Activated CD8-positive, alpha-beta memory T cell treated with anti-CD3 and anti-CD28 coated beads, Interleukin-2, amount 10 ng/mL, durations not matched to agents 7 days and 5 days (primary cell): ENCODE data around the gene DCX. TPM values are rescaled to one million over a fixed set of nuclear protein-coding genes. Genes with fewer than 3 reads are reported as not detected.

Source experiments
- ATAC-seq: fragments of 150-1000 bp; cut with Tn5 transposase; one replicate; pipeline ENCODE4 v1.10.0; 2021; ENCODE audit warnings: moderate library complexity
- CTCF ChIA-PET: fragments of 350-600 bp; sonication (Branson Sonifier 250); formaldehyde crosslinking; loops from one replicate; lab custom pipeline; 2021; ENCODE audit warnings: antibody characterized with exemption; lab: Charles Lee
- DNase-seq: peaks from one replicate; pipeline ENCODE4 v3.0.0-alpha.2; 2020
- H3K27ac Mint-ChIP-seq: one replicate; pipeline ENCODE4 v1.8.0; 2021; ENCODE audit warnings: mild to moderate bottlenecking, mixed read lengths
- H3K27me3 Mint-ChIP-seq: one replicate; pipeline ENCODE4 v1.8.0; 2021; ENCODE audit warnings: mixed read lengths
- H3K36me3 Mint-ChIP-seq: one replicate; pipeline ENCODE4 v1.8.0; 2021; ENCODE audit warnings: mild to moderate bottlenecking, mixed read lengths
- H3K4me1 Mint-ChIP-seq: one replicate; pipeline ENCODE4 v1.8.0; 2021; ENCODE audit warnings: mixed read lengths
- H3K4me3 Mint-ChIP-seq: one replicate; pipeline ENCODE4 v1.8.0; 2021; ENCODE audit warnings: mild to moderate bottlenecking, moderate library complexity, mixed read lengths
- H3K9me3 Mint-ChIP-seq: one replicate; pipeline ENCODE4 v1.8.0; 2022; ENCODE audit warnings: low read depth, mixed read lengths
- total RNA-seq, 2 experiments: library from RNA; stranded (reverse); gene quantifications; one replicate each; pipeline ENCODE4 v1.2.3, GENCODE V29; 2021

Gene DCX
- total RNA-seq, 2 experiments from 2014 or later, result not detected

DNA sequence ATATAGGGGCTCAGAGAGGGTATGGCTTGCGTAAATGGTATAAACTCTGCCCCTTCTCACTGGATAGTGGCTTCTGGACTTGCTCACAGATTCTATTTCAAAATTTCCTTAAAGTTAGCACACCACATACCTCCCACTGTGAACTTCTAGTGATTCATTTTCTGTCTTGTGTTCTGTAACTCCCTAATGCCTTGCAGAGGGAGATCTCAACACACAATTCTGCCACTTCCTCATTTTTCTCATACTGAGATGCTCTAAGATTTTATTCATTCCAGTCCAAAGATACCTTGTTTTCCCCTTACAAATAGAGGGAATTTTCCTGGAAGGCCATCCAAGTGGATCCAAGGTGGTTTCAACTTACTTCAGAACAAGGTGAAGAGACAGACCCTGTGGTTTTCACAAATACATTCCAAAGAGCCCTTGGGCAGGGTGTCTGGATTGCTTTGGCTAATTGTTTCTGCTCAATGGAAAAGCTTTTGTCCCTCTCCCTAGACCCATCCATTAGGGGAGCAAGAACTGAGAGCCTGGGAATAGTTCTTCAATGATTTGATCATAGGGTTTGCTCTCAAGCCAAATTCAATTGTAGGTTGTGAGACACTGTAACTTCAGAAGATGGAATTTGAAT lies 89.6 kb downstream of the DCX start:
- H3K36me3 Mint-ChIP-seq, result no peaks in the 10 kb centered on the region

DNA sequence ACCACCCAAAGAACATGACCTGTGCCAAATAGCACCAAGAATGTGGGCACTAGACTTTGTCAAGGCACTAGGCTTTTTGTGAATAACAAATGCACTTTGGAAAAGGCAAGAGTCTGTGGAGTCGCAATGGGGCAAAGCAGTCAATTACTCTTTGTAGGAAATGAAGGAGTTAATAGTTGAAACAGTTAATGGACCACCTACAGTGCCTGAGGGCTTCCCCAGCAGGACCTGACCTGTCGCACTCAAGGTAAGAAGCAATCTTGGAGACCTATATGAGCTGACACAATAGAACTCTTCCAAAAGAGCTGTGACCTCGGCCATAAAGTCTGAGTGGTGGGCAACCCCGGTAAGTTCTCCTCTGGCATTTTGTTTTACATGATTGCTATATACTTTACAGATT lies 92.5 kb downstream of the DCX start:
- Mint-ChIP-seq H3K27me3 (no peaks in the 10 kb centered on the region), H3K9me3 (no peaks in the 10 kb centered on the region), H3K4me3 (no peak overlapping the region), H3K36me3 (no peaks in the 10 kb centered on the region), H3K4me1 (no peaks in the 10 kb centered on the region), H3K27ac (no peak overlapping the region)
- ATAC-seq (no peak), DNase-seq (no peak)
- CTCF ChIA-PET, result no interaction called here

More for the DNA sequence above, 89.6 kb downstream of the DCX start:
- no peaks in the 10 kb centered on the region for H3K9me3 Mint-ChIP-seq
- DNase-seq, result no peak
- no peak overlapping the region for H3K27ac Mint-ChIP-seq
- CTCF ChIA-PET, result no interaction called here
- no peaks in the 10 kb centered on the region for H3K4me1 Mint-ChIP-seq
- no peak for ATAC-seq
- H3K27me3 Mint-ChIP-seq, result no peaks in the 10 kb centered on the region
- no peak overlapping the region for H3K4me3 Mint-ChIP-seq

DNA sequence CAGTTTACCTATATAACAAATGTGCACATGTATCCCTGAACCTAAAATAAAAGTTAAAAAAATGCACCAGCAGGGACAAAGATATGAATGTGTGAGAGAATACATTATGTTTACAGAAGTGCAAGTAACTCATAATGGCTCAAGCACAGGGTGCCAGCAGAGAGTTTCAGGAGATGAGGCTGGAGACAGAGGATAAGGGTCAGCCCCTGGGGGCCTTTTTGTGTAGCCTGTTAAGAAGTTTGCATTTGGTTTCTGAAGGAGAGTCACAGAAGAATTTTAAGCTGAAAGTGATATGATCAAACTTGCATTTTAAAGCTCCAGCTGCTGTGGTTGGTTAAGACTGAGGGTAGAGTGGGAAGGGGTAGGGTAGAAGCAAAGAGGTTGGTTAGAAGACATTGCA lies 93.1 kb downstream of the DCX start:
- no peaks in the 10 kb centered on the region for H3K36me3 Mint-ChIP-seq
- DNase-seq (no peak), ATAC-seq (no peak)
- CTCF ChIA-PET, result no interaction called here
- H3K4me1 Mint-ChIP-seq, result no peaks in the 10 kb centered on the region
- no peaks in the 10 kb centered on the region for H3K27me3 Mint-ChIP-seq
- no peak overlapping the region for H3K4me3 Mint-ChIP-seq
- H3K9me3 Mint-ChIP-seq, result no peaks in the 10 kb centered on the region
- H3K27ac Mint-ChIP-seq, result no peak overlapping the region

DNA sequence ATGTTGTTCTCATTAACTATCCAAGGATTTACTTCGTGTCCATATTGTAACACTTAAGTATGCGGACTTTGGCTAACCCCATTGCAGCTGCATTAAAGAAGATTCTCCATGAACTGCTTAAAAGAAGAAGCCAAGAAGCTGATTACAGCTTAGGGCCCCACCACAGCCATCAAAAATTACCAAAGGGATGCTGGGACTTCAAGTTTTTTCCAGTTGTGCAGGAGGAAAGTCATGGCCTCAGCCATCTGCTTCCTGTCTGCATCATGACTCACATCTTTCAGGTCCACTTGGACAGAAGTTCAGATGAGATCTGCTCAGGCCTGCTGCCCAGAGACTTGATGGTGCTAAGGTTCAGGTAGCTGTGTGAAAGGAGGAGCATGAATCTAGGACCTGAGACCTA lies 102.9 kb downstream of the DCX start:
- ATAC-seq (no peak), DNase-seq (no peak)
- Mint-ChIP-seq H3K4me1 (no peaks in the 10 kb centered on the region), H3K27me3 (no peaks in the 10 kb centered on the region), H3K36me3 (no peaks in the 10 kb centered on the region), H3K9me3 (peaks cover 3% of the 10 kb centered on the region), H3K4me3 (no peak overlapping the region), H3K27ac (no peak overlapping the region)
- CTCF ChIA-PET, result no interaction called here

DNA sequence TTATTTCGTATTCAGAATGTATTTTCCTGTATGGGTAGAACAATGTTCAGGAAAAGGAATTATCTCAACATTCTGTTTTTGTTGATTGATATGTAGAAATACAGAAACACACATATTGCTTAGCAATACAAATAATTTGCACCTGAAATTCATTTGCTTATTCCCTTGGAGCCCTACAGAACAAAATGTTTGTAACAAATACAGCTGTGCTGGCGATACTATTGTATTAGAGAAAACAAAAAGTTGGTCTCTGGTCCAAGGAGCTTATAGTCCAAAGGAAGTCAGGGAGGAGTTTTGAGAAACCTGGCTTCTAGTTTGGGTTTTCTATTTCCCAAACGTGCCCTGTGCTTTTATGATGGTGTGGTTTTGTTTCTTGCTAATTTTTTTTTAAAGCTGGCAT lies 104.0 kb downstream of the DCX start:
- DNase-seq, result no peak
- no peaks in the 10 kb centered on the region for H3K4me1 Mint-ChIP-seq
- H3K36me3 Mint-ChIP-seq, result no peaks in the 10 kb centered on the region
- no peak overlapping the region for H3K4me3 Mint-ChIP-seq
- ATAC-seq, result no peak
- CTCF ChIA-PET, result no interaction called here
- H3K27me3 Mint-ChIP-seq, result no peaks in the 10 kb centered on the region
- H3K27ac Mint-ChIP-seq, result no peak overlapping the region
- H3K9me3 Mint-ChIP-seq, result no peaks in the 10 kb centered on the region

DNA sequence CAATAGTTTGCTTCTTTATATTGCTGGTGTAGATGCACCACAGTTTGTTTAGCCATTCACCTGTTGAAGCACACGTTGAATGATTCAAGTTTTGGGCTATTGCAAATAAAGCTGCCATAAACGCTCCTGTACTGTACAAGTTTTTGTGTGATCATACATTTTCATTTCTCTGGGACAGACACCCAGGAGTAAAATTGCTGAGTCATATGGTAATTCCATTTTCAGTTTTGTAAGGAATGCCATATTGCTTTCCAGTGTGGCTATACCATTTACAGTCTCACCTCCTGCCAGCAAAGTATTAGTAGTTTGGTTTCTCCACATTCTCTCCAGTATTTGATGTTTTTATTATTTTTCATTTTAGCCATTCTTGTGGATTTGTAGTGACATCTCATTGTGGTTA lies 109.7 kb downstream of the DCX start:
- H3K27ac Mint-ChIP-seq, result no peak overlapping the region
- ATAC-seq (no peak), DNase-seq (no peak)
- no peaks in the 10 kb centered on the region for H3K4me1 Mint-ChIP-seq
- H3K36me3 Mint-ChIP-seq, result no peaks in the 10 kb centered on the region
- H3K4me3 Mint-ChIP-seq, result no peak overlapping the region
- CTCF ChIA-PET, result no interaction called here
- H3K27me3 Mint-ChIP-seq, result no peaks in the 10 kb centered on the region
- no peaks in the 10 kb centered on the region for H3K9me3 Mint-ChIP-seq

DNA sequence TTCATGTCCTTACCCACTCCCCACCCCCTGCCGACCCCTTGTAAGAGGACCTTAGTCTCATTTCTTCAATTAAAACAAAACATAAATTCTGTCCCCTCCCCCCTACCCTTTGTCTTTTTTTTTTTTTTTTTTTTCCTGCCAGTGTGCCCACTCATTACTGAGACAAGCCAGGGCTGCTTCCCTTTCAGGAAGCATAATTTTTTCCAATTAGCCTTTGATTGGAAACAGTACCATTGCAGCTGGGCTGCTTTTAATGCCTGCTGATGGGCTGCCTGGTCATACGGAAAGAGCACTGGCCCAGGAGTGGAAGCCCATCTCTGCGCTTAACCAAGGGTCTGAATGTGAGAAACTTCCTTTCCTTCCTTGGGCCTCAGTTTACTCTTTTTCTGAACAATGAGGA lies 123.2 kb downstream of the DCX start:
- DNase-seq, result no peak
- Mint-ChIP-seq H3K36me3 (no peaks in the 10 kb centered on the region), H3K4me1 (no peaks in the 10 kb centered on the region), H3K27ac (no peak overlapping the region), H3K9me3 (no peaks in the 10 kb centered on the region), H3K4me3 (no peak overlapping the region), H3K27me3 (no peaks in the 10 kb centered on the region)
- ATAC-seq, result no peak
- CTCF ChIA-PET, result no interaction called here

DNA sequence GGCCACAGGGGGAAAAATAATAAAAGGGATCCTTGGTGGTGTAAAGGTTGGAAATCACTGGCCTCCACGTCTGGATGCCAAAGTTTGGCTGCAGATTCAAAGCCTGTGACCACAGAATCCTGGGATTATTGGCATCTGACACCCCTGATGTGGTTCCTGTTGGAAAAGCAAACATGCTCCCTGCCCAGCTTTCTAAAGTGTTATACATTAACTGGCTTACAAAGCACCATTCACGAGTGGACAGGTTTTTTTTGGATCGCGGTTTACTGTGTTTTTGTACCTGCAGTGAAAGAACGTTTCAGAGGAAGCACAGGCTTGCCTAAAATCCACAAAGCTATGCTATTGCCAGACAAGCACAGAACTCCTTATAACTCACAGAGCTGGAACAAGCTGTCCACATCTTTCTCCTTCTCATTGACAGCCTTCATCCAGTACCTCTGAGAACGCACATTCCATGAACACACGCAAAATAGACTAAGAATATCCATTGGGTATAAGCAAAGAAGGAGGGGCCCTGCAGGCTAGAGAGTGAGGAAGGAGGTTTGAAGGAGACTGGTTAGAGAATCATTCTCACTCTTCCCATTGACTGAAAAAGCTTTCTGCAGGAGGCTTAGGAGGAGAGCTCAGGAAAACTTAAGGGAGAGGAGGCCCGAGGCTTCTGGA lies 127.2 kb downstream of the DCX start:
- Mint-ChIP-seq H3K36me3 (no peaks in the 10 kb centered on the region), H3K4me3 (no peak overlapping the region)
- ATAC-seq, result no peak

DNA sequence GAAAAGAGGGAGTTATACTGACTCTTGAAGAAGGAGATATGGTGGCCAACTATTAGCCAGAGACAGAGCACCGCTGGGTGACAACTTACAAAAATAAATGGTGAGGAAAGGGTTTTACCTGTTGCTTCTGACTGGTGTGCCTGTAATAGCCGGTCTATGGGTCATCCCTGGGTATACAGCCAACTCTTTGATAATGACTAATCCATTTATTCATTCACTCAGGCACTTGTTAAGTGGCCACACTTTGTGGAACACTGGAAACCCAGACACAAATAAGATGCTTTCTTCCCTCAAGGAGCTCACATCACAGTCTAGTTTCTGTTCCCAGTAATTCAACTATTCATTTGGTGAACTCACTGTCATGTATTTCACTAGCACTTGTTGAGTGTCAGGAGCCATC lies 128.5 kb downstream of the DCX start:
- H3K4me1 Mint-ChIP-seq, result no peaks in the 10 kb centered on the region

More for the DNA sequence above, 127.2 kb downstream of the DCX start:
- no peak for DNase-seq
- CTCF ChIA-PET, result no interaction called here
- no peaks in the 10 kb centered on the region for H3K4me1 Mint-ChIP-seq
- no peaks in the 10 kb centered on the region for H3K9me3 Mint-ChIP-seq
- no peaks in the 10 kb centered on the region for H3K27me3 Mint-ChIP-seq
- H3K27ac Mint-ChIP-seq, result no peak overlapping the region

DNA sequence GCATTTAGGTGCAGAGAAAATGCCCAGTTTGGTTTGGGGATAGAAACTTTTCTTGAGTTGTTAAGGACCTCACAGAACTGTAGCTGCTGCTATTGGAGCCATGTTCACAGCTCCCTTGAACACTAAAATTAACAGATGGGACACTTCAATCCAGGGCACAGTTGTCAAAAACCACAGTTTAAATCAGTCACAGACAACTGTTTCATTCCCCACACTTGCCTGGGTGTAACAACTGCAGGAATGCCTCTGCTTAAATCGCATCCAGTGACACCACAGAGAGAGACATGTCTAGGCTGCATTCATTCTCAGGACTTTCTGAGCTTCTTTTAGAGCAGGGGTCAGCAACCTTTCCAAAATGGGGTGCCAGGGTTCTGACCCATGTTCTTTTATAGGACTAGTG lies 129.0 kb downstream of the DCX start:
- CTCF ChIA-PET, result no interaction called here
- Mint-ChIP-seq H3K27ac (no peak overlapping the region), H3K9me3 (no peaks in the 10 kb centered on the region), H3K36me3 (no peaks in the 10 kb centered on the region), H3K4me1 (no peaks in the 10 kb centered on the region), H3K27me3 (no peaks in the 10 kb centered on the region), H3K4me3 (no peak overlapping the region)
- ATAC-seq (no peak), DNase-seq (no peak)

More for the DNA sequence above, 128.5 kb downstream of the DCX start:
- Mint-ChIP-seq H3K36me3 (no peaks in the 10 kb centered on the region), H3K4me3 (no peak overlapping the region), H3K9me3 (no peaks in the 10 kb centered on the region), H3K27ac (no peak overlapping the region), H3K27me3 (no peaks in the 10 kb centered on the region)
- ATAC-seq (no peak), DNase-seq (no peak)
- CTCF ChIA-PET, result no interaction called here

DNA sequence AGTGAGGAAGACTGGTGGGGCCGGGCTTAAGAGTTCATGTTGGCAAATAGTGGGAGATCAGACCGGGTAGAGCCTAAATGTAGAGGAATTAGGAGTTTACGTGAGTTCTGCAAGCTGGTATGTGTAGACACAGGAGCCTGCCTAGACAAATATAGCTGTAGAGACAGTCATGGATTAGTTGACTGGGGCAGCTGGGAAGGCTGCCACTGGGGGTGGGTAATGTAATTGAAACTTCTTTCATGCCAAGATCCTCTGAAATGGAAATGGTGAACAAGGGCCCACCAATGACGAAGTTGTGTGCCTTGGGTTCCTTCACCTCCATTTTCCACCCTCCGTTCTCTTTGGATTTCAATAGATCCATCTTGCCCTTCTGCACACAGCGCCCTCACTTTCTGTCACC lies 129.9 kb downstream of the DCX start:
- H3K36me3 Mint-ChIP-seq, result no peaks in the 10 kb centered on the region
- no peaks in the 10 kb centered on the region for H3K4me1 Mint-ChIP-seq
- H3K4me3 Mint-ChIP-seq, result no peak overlapping the region
- no peaks in the 10 kb centered on the region for H3K27me3 Mint-ChIP-seq
- no peak for ATAC-seq
- no peak for DNase-seq
- CTCF ChIA-PET, result no interaction called here
- no peak overlapping the region for H3K27ac Mint-ChIP-seq
- no peaks in the 10 kb centered on the region for H3K9me3 Mint-ChIP-seq

DNA sequence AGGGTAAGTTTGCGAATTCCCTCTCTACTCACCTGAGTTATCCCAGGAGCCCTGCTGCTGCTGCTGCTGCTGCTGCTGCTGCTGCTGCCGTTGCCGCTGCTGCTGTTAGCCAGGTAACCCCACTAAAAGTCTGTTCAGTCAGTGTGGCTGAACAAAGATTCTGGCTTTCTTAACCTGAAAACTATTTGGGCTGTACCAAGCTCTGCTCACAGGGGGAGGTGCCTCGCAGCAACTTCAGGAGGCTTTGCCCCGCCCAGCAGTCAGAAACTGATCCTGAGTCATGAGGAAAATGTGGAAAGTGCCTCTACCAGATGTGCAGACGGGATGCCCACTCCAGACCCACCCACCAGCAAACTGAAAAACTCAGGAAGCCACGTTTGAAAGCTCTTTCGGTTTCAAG lies 141.7 kb downstream of the DCX start, which contains the start of gene CAPN6:
Gene CAPN6, minus strand, starts transcription at position 145 of the 400 bp plus-strand sequence. CDS start 6,547 bp downstream, outside the sequence.
- Mint-ChIP-seq H3K27ac (no peak within 1 kb of the TSS), H3K9me3 (no peaks in the 10 kb centered on the region), H3K4me3 (no peak within 1 kb of the TSS), H3K36me3 (no peaks in the 10 kb centered on the region), H3K27me3 (peaks cover 2% of the 10 kb centered on the region), H3K4me1 (no peaks in the 10 kb centered on the region)
- CTCF ChIA-PET, result no interaction called here
- ATAC-seq, result no peak
- DNase-seq, result no peak

DNA sequence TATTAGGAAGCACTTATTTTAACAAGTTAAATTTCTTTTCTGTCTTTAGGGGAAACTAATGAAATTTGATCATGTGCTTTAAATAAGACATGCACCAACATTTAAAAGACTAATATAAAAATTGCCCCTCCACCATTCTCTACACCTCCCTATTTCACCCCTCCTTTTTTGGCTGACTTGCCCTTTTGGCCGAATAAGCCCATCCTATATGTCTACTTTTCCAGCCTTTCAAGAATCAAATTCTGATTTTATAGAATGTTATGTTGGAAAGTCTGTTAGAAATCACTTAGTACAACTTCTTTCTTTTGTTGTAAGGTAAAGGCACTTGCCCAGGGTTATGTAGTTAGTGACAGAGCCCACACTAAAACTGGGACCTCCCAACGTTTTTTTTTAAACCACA lies 143.5 kb downstream of the DCX start:
- CTCF ChIA-PET, result no interaction called here
- no peaks in the 10 kb centered on the region for H3K9me3 Mint-ChIP-seq
- no peaks in the 10 kb centered on the region for H3K36me3 Mint-ChIP-seq
- no peaks in the 10 kb centered on the region for H3K4me1 Mint-ChIP-seq
- no peak overlapping the region for H3K27ac Mint-ChIP-seq
- H3K27me3 Mint-ChIP-seq, result no peaks in the 10 kb centered on the region
- DNase-seq, result no peak
- ATAC-seq, result no peak
- H3K4me3 Mint-ChIP-seq, result no peak overlapping the region

DNA sequence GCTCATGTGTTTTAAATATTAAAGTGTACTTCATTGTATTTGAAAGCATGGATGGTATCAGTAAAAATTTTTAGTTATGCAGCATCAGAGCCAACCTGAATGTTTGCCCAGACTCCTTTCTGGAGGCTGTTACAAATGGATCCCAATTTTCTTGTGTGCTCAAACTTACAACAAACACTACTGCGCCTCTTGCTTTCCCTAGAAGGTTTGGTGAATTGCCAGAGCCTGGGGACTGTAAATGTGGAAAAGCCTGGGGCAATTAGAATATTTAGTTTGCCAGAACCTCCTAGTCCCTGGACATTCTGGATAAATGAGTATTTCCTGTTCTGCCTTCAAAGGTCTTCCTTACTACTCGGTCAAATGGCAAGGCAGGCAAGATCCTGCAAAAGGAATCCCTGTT lies 146.5 kb downstream of the DCX start:
- no peaks in the 10 kb centered on the region for H3K27me3 Mint-ChIP-seq
- H3K4me1 Mint-ChIP-seq, result no peaks in the 10 kb centered on the region
- no peak overlapping the region for H3K27ac Mint-ChIP-seq
- ATAC-seq (no peak), DNase-seq (no peak)
- no peaks in the 10 kb centered on the region for H3K9me3 Mint-ChIP-seq
- no peaks in the 10 kb centered on the region for H3K36me3 Mint-ChIP-seq
- CTCF ChIA-PET, result no interaction called here
- H3K4me3 Mint-ChIP-seq, result no peak overlapping the region
